Stimulated activated CD8-positive, alpha-beta memory T cell treated with anti-CD3 and anti-CD28 coated beads, Interleukin-4, amount 100 ng/mL, for 48 hours (primary cell): ENCODE measurements around the gene RNF38.
"Not testable (repeated sequence)": the region's sequence is repeated elsewhere in the genome, so short reads cannot be mapped to it uniquely, and the experiment has no call there.

Source experiments
- DNase-seq: peaks from one replicate; pipeline ENCODE4 v3.0.0-alpha.2; 2020

RNF38 gene

DNA sequence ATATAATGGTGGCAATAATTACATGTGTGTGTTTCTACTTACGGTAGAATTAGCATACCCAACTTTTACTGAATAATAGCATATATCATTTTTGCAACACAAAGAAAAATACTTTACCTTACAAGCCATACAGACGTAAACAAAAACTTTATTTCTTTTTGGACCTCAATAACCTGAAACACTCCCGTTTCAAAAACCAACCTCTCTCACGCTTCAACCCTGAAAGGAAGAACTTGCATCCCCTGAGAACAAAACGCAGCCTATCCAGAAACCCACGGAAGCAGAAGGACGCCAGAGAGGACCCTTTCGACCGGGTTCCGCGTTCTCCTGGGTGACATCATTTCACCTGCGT lies at the start of gene RNF38:
Gene RNF38, minus strand, starts transcription at position 290 of the 352 bp plus-strand sequence. Its CDS starts 161 bp downstream, at position 129.
- no peak for DNase-seq

DNA sequence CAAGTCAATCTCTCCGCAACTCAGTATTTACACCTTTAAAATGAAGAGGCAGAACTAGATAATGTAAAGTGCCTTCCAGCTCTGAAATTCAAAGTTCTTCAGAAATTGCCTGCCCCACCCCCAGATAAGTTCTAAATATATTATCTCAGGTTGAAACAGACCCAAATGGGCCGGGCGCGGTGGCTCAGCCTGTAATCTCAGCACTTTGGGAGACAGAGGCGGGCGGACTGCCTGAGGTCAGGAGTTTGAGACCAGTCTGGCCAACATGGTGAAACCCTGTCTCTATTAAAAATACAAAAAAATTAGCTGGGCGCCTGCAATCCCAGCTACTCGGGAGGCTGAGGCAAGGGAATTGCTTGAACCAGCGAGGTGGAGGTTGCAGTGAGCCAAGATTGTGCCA lies 48.5 kb upstream of the RNF38 start:
- not testable (repeated sequence) for DNase-seq

DNA sequence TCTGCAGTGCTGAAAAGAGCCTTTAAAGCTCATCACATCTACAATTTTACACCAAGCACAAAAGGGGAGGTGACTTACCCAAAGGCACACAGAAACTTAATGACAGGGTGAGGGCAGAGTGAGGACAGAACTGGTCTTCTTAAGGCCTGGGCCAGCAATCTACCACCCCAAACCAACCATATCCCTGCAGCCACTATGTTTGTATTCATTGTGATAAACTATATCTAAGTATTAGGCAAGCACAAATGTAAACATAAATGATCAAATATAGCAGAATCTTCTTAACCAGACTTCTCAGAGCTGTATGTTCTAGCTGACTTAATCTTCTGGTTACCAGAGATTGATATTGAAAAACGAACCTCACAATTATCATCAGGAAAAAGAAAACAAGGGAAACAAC lies 47.9 kb upstream of the RNF38 start:
- no peak for DNase-seq

DNA sequence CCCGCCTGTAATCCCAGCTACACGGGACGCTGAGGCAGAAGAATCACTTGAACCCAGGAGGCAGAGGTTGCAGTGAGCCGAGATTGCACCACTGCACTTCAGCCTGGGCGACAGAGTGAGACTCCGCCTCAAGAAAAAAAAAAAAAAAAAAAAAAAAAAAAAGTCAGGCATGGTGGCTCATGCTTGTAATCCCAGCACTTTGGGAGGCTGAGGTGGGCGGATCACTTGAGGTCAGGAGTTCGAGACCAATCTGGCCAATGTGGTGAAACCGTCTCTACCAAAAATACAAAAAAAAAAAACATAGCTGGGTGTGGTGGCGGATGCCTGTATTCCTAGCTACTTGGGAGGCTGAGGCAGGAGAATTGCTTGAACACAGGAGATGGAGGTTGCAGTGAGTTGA lies 46.6 kb upstream of the RNF38 start:
- DNase-seq: not testable (repeated sequence)

DNA sequence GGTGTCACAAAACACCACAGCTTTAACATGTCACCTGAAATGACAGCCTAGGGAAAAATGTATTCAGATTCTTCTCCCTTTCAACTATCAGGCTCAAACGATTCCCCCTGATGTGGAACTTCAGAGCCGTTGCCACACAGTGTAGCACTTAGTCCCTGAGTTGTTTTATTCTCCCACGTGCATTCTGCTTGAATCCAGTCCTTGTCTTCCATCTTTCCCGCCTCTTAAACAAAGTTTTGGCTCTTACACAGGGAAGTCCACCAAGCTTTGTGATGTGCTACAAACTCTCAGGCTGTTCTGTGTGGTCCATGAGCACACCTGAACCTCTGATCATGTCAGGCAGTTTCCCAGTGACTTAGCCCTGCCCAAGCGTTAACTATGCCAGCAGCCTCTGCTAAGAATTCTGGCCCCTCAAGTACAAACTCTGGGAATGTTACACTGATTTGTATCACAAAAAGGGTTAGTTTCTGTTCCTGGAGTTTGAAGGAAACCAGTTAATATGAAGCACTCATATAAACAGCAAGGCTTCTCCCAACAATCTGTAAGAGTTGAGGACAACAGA lies 45.8 kb upstream of the RNF38 start:
- no peak for DNase-seq

DNA sequence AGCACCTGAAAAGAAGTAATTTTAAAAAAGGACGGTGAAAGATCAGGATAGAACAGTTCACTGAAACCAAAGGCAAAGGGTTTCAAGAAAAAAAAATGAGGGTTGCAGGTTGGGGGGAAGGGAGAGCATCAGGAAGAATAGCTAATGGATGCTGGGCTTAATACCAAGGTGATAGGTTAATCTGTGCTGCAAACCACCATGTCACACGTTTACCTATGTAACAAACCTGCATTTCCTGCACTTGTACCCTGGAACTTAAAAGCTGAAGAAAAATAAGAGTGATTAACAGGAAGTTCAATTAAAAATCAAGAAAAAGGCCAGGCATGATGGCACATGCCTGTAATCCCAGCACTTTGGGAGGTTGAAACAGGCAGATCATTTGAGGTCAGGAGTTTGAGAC lies 44.1 kb upstream of the RNF38 start:
- no peak for DNase-seq

DNA sequence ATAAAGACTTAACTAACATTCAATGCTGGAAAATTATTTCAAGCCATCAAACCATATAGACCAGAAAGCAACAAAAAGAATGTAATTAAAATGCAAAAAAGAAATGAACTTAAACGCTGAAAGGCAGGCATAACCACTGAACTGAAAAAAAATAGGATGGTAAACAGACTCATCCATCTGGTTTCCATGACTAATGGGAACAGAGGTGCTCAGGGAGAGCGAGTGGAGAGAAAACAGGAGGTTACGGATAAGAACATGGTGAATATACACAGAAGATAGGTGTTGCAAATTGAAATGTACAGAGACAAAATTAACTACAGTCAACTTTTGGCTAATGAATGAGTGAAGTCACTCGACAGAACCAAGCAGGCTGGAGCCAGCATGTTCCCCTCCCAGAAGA lies 43.5 kb upstream of the RNF38 start:
- DNase-seq: no peak

DNA sequence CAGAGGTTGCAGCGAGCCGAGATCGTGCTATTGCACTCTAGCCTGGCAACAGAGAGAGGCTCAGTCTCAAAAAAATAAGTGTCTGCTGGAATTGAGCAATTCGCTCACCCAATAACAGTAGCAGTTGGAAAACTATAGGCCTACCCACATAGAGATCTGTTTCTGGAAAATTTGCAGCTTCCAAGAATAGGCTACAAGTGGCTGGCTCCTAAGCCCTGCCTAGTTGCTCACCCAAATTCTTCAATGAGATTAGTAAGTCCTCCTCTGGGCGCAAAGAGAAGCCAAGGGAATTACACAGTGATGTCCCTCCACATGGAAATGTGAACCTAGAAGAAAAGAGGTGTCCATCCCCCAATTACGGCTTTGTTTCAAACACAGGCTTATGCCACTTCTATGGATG lies 42.6 kb upstream of the RNF38 start:
- DNase-seq: no peak

DNA sequence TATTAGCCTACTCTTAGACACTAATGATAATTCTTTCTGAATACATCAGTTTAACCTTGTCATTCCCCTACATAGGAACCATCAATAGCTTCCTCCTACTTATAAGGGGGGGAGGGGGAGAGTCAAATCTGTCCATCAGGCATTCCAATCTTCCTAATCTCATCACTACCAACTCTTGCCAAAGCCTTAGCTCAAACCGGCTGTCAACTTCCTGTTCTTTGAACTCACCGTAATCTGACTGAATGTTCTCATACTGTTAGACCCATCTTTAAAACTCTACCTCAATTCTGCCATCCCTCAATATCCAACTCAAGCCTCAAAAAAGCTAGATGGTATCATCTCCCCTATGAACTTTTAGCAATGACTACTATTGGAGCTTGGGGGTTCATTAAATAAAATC lies 41.9 kb upstream of the RNF38 start:
- no peak for DNase-seq

DNA sequence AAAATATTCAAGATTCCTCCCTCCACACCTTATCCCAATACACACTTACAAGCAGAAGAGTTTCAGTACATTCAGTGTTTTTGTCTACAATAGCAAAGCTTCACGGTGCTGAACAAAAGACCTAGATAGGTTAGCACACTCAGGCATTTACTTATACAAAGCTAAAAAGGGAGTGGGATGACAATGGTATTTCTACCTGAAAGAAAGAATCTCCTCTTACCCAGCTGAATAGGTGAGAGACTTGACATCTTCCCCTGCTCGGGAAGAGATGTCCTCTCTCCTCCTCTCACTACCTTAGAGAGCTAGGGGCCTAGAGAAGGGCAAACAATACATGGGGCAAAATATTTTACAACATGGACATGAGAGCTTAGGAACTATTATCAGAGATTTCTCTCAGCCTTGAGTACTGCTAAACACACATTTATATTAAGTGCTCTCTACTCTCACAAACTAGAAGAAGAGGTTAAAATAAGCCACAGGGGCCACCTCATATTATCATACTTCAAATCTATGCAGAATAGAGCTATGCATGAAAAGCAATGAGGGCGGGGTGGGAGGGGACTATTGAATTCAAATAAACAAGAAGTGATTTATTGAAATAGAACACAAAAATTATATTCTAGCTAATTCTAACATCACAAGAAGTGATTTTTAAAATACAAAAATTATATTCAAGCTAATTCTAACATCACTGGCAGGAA lies 38.6 kb upstream of the RNF38 start:
- no peak for DNase-seq

DNA sequence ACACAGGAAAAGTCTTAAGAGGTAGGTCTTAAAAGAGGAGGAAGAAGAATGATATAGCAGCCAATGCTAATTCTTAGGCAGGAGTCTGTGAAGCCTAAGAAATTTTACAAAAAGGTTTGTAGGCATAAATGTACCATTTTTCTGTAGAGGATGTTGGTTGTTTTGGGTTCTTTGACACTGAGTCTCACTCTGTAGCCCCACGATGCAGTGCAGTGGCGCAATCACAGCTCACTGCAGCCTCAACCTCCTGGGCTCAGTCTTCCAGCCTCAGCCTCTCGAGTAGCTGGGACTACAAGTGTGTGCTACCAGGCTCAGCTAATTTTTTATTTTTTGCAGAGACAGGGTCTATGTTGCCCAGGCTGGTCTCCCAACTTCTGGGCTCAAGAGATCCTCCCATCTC lies 37.7 kb upstream of the RNF38 start:
- DNase-seq: no peak

DNA sequence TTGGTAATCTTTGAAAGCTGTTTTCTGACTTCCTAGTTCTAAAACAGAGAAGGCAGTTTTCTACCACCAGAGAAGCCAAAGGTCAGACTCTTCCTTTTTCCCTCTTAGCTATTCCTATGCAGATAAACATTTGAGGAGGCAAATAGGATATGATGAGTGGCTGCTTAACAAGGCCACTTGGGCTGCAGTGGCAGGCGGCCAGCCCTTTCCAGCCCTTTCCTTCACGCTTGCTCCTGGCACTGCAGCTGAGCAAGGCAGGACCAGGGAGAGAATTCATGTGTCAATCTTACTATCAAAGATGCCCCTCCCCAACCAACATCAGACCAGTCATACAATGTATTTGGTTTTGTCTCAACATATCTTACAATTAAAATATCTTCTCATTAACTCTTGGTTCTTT lies 36.8 kb upstream of the RNF38 start:
- DNase-seq: no peak

DNA sequence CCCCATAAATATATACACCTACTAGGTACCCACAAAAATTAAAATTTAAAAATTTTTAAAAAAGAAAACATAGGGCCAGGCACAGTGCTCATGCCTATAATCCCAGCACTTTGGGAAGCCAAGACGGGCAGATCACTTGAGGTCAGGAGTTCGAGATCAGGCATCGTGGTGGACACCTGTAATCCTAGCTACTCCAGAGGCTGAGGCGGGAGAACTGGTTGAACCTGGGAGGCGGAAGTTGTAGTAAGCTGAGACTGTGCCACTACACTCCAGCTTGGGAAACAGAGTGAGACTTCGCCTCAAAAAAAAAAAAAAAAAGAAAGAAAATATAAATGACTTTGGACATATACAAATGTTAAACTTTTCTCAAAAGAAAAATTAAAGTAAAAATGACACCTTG lies 33.3 kb upstream of the RNF38 start:
- DNase-seq: no peak

DNA sequence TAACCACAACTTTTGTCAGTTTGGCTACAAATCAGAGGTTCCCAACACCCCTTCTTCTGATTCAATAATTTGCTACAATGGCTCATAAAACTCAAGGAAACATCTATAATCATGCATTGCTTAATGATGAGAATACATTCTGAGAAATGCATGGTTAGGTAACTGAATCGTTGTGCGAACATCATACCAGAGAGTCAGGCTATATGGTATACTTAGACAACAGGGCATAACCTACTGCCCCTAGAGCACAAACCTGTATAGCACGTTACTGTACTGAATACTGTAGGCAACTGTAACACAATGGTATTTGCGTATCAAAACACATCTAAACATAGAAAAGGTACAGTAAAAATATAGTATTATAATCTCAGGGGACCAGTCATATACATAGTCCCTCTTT lies 31.0 kb upstream of the RNF38 start:
- no peak for DNase-seq

DNA sequence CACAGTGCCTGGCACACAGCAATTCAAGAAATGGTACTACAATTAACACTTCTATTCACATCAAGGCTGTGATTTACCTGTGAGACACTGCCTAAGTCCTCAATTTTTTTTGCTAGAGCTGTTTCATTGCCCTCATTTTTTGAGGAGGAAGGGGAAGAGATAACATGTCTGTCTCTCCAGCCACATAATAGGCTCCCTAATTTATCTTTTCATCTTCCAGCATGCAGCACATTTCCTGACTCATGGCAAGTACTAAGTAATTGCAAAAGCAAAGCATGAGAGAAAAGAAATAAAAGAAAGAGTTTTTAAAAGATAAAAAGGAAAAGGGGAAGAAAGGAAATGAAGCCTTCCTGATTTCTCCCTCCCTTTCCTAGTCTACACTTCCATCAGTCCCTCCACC lies 26.9 kb upstream of the RNF38 start:
- no peak for DNase-seq

DNA sequence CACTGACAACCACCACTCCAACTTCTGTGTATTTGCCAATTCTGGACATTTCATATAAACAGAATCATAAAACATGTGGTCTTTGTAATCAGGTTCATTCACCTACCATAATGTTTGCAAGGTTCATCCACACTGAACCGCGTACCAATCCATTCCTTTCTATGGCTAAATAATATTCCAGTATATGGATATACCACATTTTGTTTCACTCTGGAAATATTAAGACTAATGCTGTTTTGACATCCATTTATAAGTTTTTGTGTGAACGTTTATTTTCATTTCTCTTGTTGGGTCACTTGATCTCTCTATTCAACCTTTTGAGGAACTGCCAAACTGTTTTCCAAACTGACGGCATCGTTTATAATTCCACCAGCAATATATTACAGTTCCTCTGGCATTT lies 26.3 kb upstream of the RNF38 start:
- DNase-seq: no peak

DNA sequence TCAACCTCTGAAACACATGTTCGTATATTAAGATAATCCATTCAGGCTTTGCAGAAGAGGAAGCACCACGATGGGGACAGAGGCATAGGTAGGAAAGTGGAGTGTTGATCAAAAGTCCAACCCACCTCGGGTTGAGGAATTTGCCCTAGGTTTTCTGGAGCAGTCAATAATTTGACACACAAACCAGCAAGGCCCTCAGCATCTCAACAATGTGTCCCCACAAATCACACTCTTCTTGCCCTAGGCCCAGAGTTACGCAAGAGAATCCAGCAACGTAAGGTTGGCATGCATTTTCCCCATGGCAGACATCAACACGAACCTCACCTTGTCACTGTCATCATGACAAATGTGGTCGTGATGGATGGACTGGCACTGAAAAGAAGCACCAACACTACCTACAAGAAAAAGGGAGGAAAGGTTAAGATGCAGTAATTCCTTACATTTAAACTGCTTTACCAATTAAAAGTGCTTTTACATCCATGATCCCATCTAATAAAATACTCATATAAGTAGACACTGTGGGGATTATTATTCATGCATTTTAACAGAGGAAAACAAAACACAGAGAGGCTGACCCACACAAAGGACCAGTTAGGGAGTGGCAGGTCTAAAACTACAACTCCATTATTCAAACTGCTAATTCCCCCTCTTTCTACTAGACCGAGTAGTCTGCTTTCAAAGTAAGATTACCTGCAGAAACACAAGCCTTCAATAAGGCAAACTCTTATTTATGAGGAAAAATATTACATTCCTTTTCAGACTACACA lies 24.4 kb upstream of the RNF38 start:
- DNase-seq: no peak

DNA sequence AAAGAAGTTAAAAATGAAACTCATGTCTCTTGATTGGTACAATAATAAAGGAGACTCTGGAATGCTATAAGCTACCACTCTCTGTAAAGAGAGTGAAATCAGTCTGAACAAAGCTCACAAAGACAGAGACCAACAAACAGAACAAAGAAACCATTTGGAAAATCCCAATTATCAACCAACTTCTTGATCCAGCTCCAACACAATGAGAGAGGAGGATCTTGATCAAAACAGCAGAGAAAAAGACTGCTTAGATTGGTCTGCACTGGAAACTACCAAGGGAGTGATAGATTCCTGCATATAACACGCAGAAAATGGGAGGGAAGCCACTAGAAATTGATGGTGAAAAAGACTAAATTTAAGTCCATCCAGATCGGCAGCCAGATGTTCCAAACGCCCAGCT lies 23.1 kb upstream of the RNF38 start:
- no peak for DNase-seq

DNA sequence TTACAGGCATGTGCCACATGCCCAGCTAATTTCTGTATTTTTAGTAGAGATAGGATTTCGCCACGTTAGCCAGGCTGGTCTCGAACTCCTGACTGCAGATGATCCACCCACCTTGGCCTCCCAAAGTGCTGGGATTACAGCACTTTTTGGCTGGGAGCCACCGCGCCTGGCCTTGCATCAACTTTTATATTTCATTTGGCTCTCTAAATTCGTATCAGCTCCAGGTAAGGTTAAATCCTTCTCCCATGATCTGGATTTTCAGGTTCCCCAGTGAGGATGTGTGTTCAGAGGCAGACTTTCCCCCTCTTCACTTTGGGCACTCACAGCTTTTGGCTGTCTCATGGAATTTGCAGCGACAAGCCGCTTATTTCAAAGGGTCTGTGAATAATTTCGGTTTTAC lies 16.8 kb upstream of the RNF38 start:
- DNase-seq: no peak

DNA sequence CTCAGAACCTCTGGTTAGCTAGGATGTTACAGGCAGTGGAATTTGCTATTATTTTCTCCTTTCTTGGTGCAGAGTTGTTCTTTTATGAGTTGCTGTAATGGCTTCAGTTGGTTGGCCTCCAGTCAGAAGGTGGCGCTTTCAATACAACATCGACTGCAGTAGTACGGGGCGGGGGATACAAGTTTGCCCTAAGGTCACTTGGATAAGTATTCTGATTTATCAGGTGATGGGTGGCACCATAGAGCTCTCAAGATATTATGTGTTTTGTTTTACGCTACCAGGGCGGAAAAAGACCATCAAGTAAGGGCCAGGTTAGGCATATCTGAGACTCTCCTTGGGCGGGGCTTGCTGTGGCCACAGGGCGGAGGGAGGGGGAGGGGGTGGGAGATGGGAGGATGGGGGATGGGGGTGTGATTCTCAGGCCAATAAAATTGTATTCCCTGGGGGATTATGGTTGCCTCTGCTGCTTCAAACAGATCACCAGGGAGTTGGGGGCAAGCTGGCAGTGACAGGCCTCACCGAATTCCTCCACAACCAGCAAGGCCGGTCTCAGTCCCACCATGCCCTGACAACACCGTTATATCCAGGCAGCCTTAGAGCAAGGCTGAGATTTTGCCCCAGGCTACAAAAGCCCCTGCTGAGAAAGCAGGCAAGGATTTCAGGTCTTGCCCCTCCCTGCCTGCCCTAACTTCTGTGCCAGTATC lies 15.9 kb upstream of the RNF38 start:
- no peak for DNase-seq

DNA sequence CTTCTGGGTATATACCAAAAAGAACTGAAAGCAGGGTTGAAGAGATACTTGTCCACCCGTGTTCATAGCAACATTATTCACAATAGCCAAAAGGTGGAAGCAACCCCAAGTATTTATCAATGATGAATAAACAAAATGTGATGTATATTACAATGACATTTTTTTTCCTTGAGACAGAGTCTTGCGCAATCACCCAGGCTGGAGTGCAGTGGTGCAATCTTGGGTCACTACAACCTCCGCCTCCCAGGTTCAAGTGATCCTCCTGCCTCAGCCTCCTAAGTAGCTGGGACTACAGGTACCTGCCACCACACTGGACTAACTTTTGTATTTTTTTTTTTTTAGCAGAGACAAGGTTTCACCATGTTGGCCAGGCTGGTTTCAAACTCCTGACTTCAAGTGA lies 11.3 kb upstream of the RNF38 start:
- not testable (repeated sequence) for DNase-seq

DNA sequence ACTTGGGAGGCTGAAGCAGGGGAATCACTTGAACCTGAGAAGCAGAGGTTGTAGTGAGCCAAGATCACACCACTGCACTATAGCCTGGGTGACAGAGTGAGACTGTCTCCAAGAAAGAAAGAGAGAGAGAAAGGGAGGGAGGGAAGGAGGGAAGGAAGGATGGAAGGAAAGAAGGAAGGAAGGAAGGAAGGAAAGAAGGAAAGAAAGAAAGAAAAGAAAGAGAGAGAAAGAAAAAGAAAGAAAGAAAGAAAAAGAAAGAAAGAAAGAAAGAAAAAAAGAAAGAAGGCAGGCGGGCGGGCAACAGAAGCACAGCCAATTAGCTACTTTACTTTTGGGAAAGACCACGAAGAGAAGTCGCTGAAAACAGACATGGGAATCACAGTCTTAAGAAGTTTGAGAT lies 9.0 kb upstream of the RNF38 start:
- not testable (repeated sequence) for DNase-seq

DNA sequence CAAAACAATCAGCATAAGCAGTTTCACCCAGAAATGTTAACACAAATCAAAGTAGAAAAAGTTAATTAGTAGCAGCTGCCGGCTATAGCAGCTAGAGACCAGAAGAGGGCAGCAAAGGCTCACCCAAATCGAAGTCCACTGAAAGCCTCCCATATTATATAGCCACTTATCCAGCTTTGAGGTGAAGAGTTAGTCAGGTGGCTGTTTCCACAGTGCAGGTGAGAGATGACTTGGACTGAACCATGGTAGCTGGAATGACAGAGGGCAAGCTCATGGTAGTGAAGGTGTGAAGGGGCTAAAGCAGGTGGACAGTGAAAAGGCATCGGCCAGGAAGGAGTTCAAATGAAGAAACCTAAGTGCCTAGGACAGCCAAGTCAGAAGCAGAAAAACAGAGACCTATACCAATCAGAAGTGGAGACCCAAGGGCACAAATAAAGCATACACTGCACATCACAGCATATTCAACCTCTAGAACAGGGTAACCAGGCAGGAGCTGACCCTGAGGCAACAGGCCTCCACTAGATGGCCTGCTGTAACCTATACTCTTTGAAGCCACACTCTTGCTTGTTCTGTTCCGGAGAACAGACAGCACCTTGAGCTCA lies 7.2 kb upstream of the RNF38 start:
- DNase-seq: peak; percentile 65
